ENCODE results near the gene CCDC85B. TPM values are rescaled to one million over a fixed set of nuclear protein-coding genes. Genes with fewer than 3 reads are reported as not detected.

The CCDC85B gene
- polyA plus RNA-seq, 1 of the 3 experiments (the other 2 are of a cell fraction), result 52.8 TPM

DNA sequence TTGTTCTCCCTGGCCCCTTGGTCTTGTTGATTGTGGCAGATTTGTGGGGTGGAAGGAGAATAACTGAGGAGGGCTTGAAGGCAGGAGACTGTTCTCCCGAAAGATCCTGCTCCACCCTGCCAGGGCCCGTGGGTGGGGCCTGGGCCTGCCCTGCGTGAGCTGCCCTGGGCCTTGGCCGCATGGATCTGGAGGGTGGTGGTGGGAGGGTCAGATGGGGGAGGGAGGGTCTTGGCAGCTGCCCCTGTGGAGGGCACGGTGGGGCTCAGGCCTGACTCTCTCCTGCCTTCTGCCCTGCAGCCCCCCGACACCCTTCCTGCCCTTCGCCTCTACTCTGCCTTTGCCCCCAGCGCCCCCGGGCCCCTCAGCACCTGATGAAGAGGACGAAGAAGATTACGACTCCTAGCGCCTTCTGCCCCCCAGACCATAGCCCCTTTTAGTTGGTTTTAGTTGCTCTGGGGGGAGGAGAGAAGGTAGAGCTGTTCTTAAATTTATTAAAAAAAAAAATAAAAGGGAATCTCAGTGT lies 30.6 kb downstream of the CCDC85B start:
- H2AFZ ChIP-seq (ENCODE audit: low read depth), result no peak overlapping the region
- CTCF ChIA-PET, result interaction anchor here (0.9 to 5.5 kb wide), 4 partner anchors 12 to 36 kb away, joined by 3 to 22 read pairs (median 12); partner anchors contain the start of genes CCDC85B and FIBP
- 94% methylated on average over 12 of the region's 12 CpGs for WGBS (ENCODE audit: low lambda C conversion rate)

DNA sequence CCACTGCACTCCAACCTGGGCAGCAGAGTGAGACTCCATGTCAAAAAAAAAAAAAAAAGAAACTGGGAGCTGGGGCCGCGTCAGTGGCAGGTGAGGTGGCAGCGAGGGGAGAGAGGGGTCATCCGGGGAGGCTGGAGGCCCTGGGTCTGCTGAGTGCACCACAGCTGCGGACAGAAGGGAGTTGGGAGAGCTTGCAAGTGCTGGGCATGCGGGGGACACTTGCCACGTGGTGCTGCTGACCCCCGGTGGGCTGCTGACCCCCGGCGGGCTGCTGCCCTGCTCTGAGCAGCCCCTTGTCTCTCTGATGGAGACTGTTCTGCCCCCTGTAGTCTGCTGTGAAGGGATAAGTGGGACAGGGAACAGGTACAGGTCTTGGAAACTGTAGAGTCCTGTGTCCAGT lies 31.4 kb downstream of the CCDC85B start:
- peaks cover 12 to 27% of the 10 kb centered on the region in 2 experiments for H3K36me3 ChIP-seq (replicated peaks in 1 of 2; ENCODE audit: control insufficient read depth in 1 of 2, insufficient read depth in 2 of 2, low read length in 1 of 2)

More for the DNA sequence above, 30.6 kb downstream of the CCDC85B start:
- peak overlapping the region; percentile 61 to 92; a peak in 3 of 4 replicates for H3K4me3 ChIP-seq (ENCODE audit: low read depth in 2 of 2, low read length in 1 of 2)
- H3K79me2 ChIP-seq (ENCODE audit: insufficient read depth), result peaks cover 56% of the 10 kb centered on the region
- no peak overlapping the region for H3K27ac ChIP-seq (ENCODE audit: low read depth in 2 of 2, low read length in 1 of 2)
- no peaks in the 10 kb centered on the region for H3K9me2 ChIP-seq
- H3K9me3 ChIP-seq, result no peaks in the 10 kb centered on the region
- peak overlapping the region; percentile 99 for H3K4me2 ChIP-seq
- H3K27me3 ChIP-seq (ENCODE audit: insufficient read depth), result no peaks in the 10 kb centered on the region
- POLR2A ChIA-PET, result no interaction called here
- TF ChIP-seq TEAD4 (IDR thresholded peaks at IDR 0.05; ENCODE audit: borderline replicate concordance, insufficient read depth), result no peak
- no peak for TF ChIP-seq RAD21 (IDR thresholded peaks at IDR 0.05; ENCODE audit: low read length)
- TF ChIP-seq YY1 (IDR thresholded peaks at IDR 0.05; ENCODE audit: low read depth), result no peak
- no peak for TF ChIP-seq GATA2 (CRISPR knock-in tag; IDR thresholded peaks at IDR 0.05)
- no peak for TF ChIP-seq EP300 (IDR thresholded peaks at IDR 0.05; ENCODE audit: borderline replicate concordance in 1 of 2, low read depth in 1 of 2, low read length in 1 of 2)
- TF ChIP-seq, protein P1, sequence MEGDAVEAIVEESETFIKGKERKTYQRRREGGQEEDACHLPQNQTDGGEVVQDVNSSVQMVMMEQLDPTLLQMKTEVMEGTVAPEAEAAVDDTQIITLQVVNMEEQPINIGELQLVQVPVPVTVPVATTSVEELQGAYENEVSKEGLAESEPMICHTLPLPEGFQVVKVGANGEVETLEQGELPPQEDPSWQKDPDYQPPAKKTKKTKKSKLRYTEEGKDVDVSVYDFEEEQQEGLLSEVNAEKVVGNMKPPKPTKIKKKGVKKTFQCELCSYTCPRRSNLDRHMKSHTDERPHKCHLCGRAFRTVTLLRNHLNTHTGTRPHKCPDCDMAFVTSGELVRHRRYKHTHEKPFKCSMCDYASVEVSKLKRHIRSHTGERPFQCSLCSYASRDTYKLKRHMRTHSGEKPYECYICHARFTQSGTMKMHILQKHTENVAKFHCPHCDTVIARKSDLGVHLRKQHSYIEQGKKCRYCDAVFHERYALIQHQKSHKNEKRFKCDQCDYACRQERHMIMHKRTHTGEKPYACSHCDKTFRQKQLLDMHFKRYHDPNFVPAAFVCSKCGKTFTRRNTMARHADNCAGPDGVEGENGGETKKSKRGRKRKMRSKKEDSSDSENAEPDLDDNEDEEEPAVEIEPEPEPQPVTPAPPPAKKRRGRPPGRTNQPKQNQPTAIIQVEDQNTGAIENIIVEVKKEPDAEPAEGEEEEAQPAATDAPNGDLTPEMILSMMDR (IDR thresholded peaks at IDR 0.05), result no peak
- no peak for TF ChIP-seq FOXM1 (IDR thresholded peaks at IDR 0.05; ENCODE audit: low read depth)
- TF ChIP-seq, protein P2, sequence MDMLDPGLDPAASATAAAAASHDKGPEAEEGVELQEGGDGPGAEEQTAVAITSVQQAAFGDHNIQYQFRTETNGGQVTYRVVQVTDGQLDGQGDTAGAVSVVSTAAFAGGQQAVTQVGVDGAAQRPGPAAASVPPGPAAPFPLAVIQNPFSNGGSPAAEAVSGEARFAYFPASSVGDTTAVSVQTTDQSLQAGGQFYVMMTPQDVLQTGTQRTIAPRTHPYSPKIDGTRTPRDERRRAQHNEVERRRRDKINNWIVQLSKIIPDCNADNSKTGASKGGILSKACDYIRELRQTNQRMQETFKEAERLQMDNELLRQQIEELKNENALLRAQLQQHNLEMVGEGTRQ (IDR thresholded peaks at IDR 0.05; ENCODE audit: borderline replicate concordance, low read depth, low read length), result no peak
- H3K9ac ChIP-seq, result peak overlapping the region; percentile 74; the same call in 1 of the 2 replicates
- peaks cover 29 to 32% of the 10 kb centered on the region in 2 experiments; a peak in 3 of 4 replicates for H3K4me1 ChIP-seq (ENCODE audit: control insufficient read depth in 1 of 2, insufficient read depth in 2 of 2, low read depth in 1 of 2, low read length in 1 of 2)
- H3K36me3 ChIP-seq (replicated peaks in 1 of 2; ENCODE audit: control insufficient read depth in 1 of 2, insufficient read depth in 2 of 2, low read length in 1 of 2), result peaks cover 12 to 25% of the 10 kb centered on the region in 2 experiments
- peaks cover 40% of the 10 kb centered on the region for H3F3A ChIP-seq (replicated peaks; ENCODE audit: insufficient read depth)
- 0 out of 2 replicates have a peak, but pooled peaks cover 4% of the 10 kb centered on the region for H4K20me1 ChIP-seq (ENCODE audit: insufficient read depth)
- no peak for DNase-seq

More for the DNA sequence above, 31.4 kb downstream of the CCDC85B start:
- Histone ChIP-seq H2AFZ (ENCODE audit: low read depth) (no peak overlapping the region), H3K27ac (ENCODE audit: low read depth in 2 of 2, low read length in 1 of 2) (no peak overlapping the region), H3K9me3 (no peaks in the 10 kb centered on the region), H3K9me2 (no peaks in the 10 kb centered on the region), H3F3A (replicated peaks; ENCODE audit: insufficient read depth) (peaks cover 32% of the 10 kb centered on the region), H3K27me3 (ENCODE audit: insufficient read depth) (no peaks in the 10 kb centered on the region), H3K4me2 (no peak overlapping the region), H3K4me3 (ENCODE audit: low read depth in 2 of 2, low read length in 1 of 2) (no peak overlapping the region), H4K20me1 (ENCODE audit: insufficient read depth) (0 out of 2 replicates have a peak, but pooled peaks cover 4% of the 10 kb centered on the region), H3K79me2 (ENCODE audit: insufficient read depth) (peaks cover 48% of the 10 kb centered on the region), H3K4me1 (ENCODE audit: control insufficient read depth in 1 of 2, insufficient read depth in 2 of 2, low read depth in 1 of 2, low read length in 1 of 2) (peaks cover 21 to 32% of the 10 kb centered on the region in 2 experiments; a peak in 3 of 4 replicates), H3K9ac (no peak overlapping the region)
- 98% methylated on average over 8 of the region's 10 CpGs for WGBS (ENCODE audit: low lambda C conversion rate)
- CTCF ChIA-PET, result interaction anchor here (1.4 to 5.5 kb wide), 3 partner anchors 10 to 37 kb away, joined by 3 to 22 read pairs (median 20); no protein-coding TSS in a partner anchor
- TF ChIP-seq, protein P1 (IDR thresholded peaks at IDR 0.05), result no peak
- TF ChIP-seq RXRA (IDR thresholded peaks at IDR 0.05; ENCODE audit: borderline replicate concordance, low read depth) (no peak), JUND (IDR thresholded peaks at IDR 0.05) (no peak), MXI1 (IDR thresholded peaks at IDR 0.05; ENCODE audit: low read depth, low read length) (no peak), TEAD4 (IDR thresholded peaks at IDR 0.05; ENCODE audit: borderline replicate concordance, insufficient read depth) (no peak), FOXM1 (IDR thresholded peaks at IDR 0.05; ENCODE audit: low read depth) (no peak)
- TF ChIP-seq, protein P3, sequence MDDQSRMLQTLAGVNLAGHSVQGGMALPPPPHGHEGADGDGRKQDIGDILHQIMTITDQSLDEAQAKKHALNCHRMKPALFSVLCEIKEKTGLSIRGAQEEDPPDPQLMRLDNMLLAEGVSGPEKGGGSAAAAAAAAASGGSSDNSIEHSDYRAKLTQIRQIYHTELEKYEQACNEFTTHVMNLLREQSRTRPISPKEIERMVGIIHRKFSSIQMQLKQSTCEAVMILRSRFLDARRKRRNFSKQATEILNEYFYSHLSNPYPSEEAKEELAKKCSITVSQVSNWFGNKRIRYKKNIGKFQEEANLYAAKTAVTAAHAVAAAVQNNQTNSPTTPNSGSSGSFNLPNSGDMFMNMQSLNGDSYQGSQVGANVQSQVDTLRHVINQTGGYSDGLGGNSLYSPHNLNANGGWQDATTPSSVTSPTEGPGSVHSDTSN (IDR thresholded peaks at IDR 0.05), result no peak
- TF ChIP-seq, protein P4, sequence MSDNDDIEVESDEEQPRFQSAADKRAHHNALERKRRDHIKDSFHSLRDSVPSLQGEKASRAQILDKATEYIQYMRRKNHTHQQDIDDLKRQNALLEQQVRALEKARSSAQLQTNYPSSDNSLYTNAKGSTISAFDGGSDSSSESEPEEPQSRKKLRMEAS (IDR thresholded peaks at IDR 0.05; ENCODE audit: low read depth), result no peak
- POLR2A ChIA-PET, result no interaction called here
- no peak for DNase-seq

Measured in SK-N-SH (cell line).